Measurements from ENCODE around the gene PINK1. TPM values are rescaled to one million over a fixed set of nuclear protein-coding genes. Genes with fewer than 3 reads are reported as not detected.

The PINK1 gene
- polyA plus RNA-seq, 1 donor from 2014 or later = 73.4 TPM

DNA sequence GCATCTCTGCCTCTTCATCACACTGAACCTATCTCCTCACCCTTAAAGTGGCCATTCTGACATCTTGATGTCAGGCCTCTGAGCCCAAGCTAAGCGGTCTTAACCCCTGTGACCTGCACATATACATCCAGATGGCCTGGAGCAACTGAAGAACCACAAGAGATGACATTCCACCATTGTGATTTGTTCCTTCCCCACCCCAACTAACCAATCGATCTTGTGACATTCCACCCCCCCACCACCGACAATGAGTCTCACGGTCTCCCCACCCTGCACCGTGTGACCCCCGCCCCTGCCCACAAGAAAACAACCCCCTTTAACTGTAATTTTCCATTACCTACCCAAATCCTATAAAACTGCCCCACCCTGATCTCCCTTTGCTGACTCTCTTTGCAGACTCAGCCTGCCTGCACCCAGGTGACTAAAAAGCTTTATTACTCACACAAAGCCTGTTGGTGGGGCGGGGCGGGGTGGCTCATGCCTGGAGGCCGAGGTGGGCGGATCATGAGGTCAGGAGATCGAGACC lies 21.0 kb upstream of the PINK1 start:
- Histone ChIP-seq H3K36me3 (ENCODE audit: insufficient read depth, low read length) (no peaks in the 10 kb centered on the region), H3F3A (ENCODE audit: insufficient read depth, low read length, poor library complexity, severe bottlenecking) (no peaks in the 10 kb centered on the region), H3K27ac (ENCODE audit: low read length) (no peak overlapping the region), H3K27me3 (ENCODE audit: insufficient read depth, low read depth, low read length) (no peaks in the 10 kb centered on the region), H2AFZ (ENCODE audit: low read depth, low read length) (no peak overlapping the region), H3K79me2 (replicated peaks; ENCODE audit: insufficient read depth, low read length) (no peaks in the 10 kb centered on the region), H3K9me2 (ENCODE audit: insufficient read depth, low read length) (no peaks in the 10 kb centered on the region), H3K4me2 (ENCODE audit: low read length) (no peak overlapping the region), H3K4me3 (ENCODE audit: low read length) (no peak overlapping the region), H3K9ac (ENCODE audit: low read length) (no peak overlapping the region), H4K20me1 (ENCODE audit: insufficient read depth) (no peaks in the 10 kb centered on the region), H3K9me3 (ENCODE audit: low read length) (no peaks in the 10 kb centered on the region)
- TF ChIP-seq RAD21 (conservative IDR thresholded peaks at IDR 0.05) (no peak), TAF1 (IDR thresholded peaks at IDR 0.05; ENCODE audit: low read depth) (no peak), EP300 (conservative IDR thresholded peaks at IDR 0.05; ENCODE audit: poor library complexity, severe bottlenecking) (no peak), EZH2 (IDR thresholded peaks at IDR 0.05; ENCODE audit: borderline replicate concordance, insufficient read depth, low read length, poor library complexity, severe bottlenecking) (no peak), SMC3 (conservative IDR thresholded peaks at IDR 0.05; ENCODE audit: poor library complexity) (no peak), POLR2AphosphoS5 (IDR thresholded peaks at IDR 0.05) (no peak), MXI1 (conservative IDR thresholded peaks at IDR 0.05; ENCODE audit: poor library complexity, severe bottlenecking) (no peak)
- TF ChIP-seq, protein P1, sequence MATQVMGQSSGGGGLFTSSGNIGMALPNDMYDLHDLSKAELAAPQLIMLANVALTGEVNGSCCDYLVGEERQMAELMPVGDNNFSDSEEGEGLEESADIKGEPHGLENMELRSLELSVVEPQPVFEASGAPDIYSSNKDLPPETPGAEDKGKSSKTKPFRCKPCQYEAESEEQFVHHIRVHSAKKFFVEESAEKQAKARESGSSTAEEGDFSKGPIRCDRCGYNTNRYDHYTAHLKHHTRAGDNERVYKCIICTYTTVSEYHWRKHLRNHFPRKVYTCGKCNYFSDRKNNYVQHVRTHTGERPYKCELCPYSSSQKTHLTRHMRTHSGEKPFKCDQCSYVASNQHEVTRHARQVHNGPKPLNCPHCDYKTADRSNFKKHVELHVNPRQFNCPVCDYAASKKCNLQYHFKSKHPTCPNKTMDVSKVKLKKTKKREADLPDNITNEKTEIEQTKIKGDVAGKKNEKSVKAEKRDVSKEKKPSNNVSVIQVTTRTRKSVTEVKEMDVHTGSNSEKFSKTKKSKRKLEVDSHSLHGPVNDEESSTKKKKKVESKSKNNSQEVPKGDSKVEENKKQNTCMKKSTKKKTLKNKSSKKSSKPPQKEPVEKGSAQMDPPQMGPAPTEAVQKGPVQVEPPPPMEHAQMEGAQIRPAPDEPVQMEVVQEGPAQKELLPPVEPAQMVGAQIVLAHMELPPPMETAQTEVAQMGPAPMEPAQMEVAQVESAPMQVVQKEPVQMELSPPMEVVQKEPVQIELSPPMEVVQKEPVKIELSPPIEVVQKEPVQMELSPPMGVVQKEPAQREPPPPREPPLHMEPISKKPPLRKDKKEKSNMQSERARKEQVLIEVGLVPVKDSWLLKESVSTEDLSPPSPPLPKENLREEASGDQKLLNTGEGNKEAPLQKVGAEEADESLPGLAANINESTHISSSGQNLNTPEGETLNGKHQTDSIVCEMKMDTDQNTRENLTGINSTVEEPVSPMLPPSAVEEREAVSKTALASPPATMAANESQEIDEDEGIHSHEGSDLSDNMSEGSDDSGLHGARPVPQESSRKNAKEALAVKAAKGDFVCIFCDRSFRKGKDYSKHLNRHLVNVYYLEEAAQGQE (IDR thresholded peaks at IDR 0.05; ENCODE audit: borderline replicate concordance) = no peak
- TF ChIP-seq, protein P2, sequence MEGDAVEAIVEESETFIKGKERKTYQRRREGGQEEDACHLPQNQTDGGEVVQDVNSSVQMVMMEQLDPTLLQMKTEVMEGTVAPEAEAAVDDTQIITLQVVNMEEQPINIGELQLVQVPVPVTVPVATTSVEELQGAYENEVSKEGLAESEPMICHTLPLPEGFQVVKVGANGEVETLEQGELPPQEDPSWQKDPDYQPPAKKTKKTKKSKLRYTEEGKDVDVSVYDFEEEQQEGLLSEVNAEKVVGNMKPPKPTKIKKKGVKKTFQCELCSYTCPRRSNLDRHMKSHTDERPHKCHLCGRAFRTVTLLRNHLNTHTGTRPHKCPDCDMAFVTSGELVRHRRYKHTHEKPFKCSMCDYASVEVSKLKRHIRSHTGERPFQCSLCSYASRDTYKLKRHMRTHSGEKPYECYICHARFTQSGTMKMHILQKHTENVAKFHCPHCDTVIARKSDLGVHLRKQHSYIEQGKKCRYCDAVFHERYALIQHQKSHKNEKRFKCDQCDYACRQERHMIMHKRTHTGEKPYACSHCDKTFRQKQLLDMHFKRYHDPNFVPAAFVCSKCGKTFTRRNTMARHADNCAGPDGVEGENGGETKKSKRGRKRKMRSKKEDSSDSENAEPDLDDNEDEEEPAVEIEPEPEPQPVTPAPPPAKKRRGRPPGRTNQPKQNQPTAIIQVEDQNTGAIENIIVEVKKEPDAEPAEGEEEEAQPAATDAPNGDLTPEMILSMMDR (IDR thresholded peaks at IDR 0.05; ENCODE audit: poor library complexity, severe bottlenecking) = no peak

- Histone ChIP-seq H3K9me3 (ENCODE audit: low read length) (no peaks in the 10 kb centered on the region), H4K20me1 (ENCODE audit: insufficient read depth) (no peaks in the 10 kb centered on the region), H3K4me2 (ENCODE audit: low read length) (no peak overlapping the region), H3K36me3 (ENCODE audit: insufficient read depth, low read length) (no peaks in the 10 kb centered on the region), H3K9ac (ENCODE audit: low read length) (no peak overlapping the region), H3K79me2 (replicated peaks; ENCODE audit: insufficient read depth, low read length) (no peaks in the 10 kb centered on the region), H3F3A (ENCODE audit: insufficient read depth, low read length, poor library complexity, severe bottlenecking) (no peaks in the 10 kb centered on the region), H3K27ac (ENCODE audit: low read length) (no peak overlapping the region), H3K27me3 (ENCODE audit: insufficient read depth, low read depth, low read length) (no peaks in the 10 kb centered on the region), H2AFZ (ENCODE audit: low read depth, low read length) (no peak overlapping the region), H3K4me3 (ENCODE audit: low read length) (no peak overlapping the region), H3K9me2 (ENCODE audit: insufficient read depth, low read length) (no peaks in the 10 kb centered on the region)
- TF ChIP-seq SMC3 (conservative IDR thresholded peaks at IDR 0.05; ENCODE audit: poor library complexity) = no peak
- TF ChIP-seq RAD21 (conservative IDR thresholded peaks at IDR 0.05) = no peak
Observed at GRCh38 chr1:20614131-20614579, 19.1 kb upstream of the PINK1 start.

All from neural cell (in vitro differentiated cells).